Measurements from ENCODE around the gene RGS6. TPM values are rescaled to one million over a fixed set of nuclear protein-coding genes. Genes with fewer than 3 reads are reported as not detected.

The RGS6 gene
- total and polyA plus RNA-seq, 2 of the 4 experiments (the other 2 are of a cell fraction): not detected

- H4K91ac ChIP-seq (ENCODE audit: insufficient read depth, low read depth, low read length): no peak overlapping the region
- no peak overlapping the region for H3K27ac ChIP-seq (ENCODE audit: insufficient read depth, low read length)
- H3K27me3 ChIP-seq (ENCODE audit: control insufficient read depth, insufficient read depth, low read length): peaks cover 6% of the 10 kb centered on the region
- no peak overlapping the region for H3K14ac ChIP-seq (replicated peaks; ENCODE audit: low read depth, low read length)
- intact Hi-C loops (cut with micrococcal nuclease): no loop called here
- POLR2A ChIA-PET (ENCODE audit: unreplicated experiment): no interaction called here
- no peaks in the 10 kb centered on the region for H3K4me1 ChIP-seq (ENCODE audit: control insufficient read depth, insufficient read depth, low read length)
- CTCF ChIA-PET: no interaction called here
- no peak overlapping the region for H2BK5ac ChIP-seq (ENCODE audit: low read depth, low read length, poor library complexity, severe bottlenecking)
- H2AFZ ChIP-seq (replicated peaks; ENCODE audit: low read length, poor library complexity): no peak overlapping the region
- no peak overlapping the region for H4K5ac ChIP-seq (ENCODE audit: low read depth, low read length)
- dilution Hi-C loops (cut with HindIII; ENCODE audit: low sequenced_read_pairs, unreplicated experiment): no loop called here
- H2BK15ac ChIP-seq (ENCODE audit: low read depth, low read length): no peak overlapping the region
- no peaks in the 10 kb centered on the region for H4K20me1 ChIP-seq (ENCODE audit: insufficient read depth, low read length)
- no peaks in the 10 kb centered on the region; the same call in 1 of the 2 replicates for H3K9me3 ChIP-seq (ENCODE audit: control insufficient read depth, insufficient read depth, low read length)
- no peaks in the 10 kb centered on the region for H3K36me3 ChIP-seq (ENCODE audit: control insufficient read depth, insufficient read depth, low read length)
- H4K8ac ChIP-seq (ENCODE audit: low read depth in 2 of 2, low read length in 2 of 2): no peak overlapping the region
- H2AK5ac ChIP-seq (ENCODE audit: low read depth, low read length): no peak overlapping the region
- no peak overlapping the region for H2BK20ac ChIP-seq (ENCODE audit: low read depth, low read length)
- H3K4me3 ChIP-seq (ENCODE audit: insufficient read depth, low read depth, low read length): no peak overlapping the region
- H2AK9ac ChIP-seq (replicated peaks; ENCODE audit: low read depth, low read length, poor library complexity): no peak overlapping the region
- no peaks in the 10 kb centered on the region for H3K79me1 ChIP-seq (ENCODE audit: low read depth in 1 of 2, low read length in 2 of 2)
- in situ Hi-C loops (cut with MboI; ENCODE audit: low sequenced_read_pairs): no loop called here
- no peak for TF ChIP-seq CTCF (conservative IDR thresholded peaks at IDR 0.05; ENCODE audit: low read depth, low read length)
- TF ChIP-seq MAZ (IDR thresholded peaks at IDR 0.05; ENCODE audit: borderline replicate concordance, low read depth, low read length): no peak
- TF ChIP-seq ELK1 (IDR thresholded peaks at IDR 0.05; ENCODE audit: borderline replicate concordance, low read depth, low read length): no peak
- TF ChIP-seq CHD1 (IDR thresholded peaks at IDR 0.05; ENCODE audit: low read depth, low read length): no peak
- no peak for TF ChIP-seq RCOR1 (IDR thresholded peaks at IDR 0.05; ENCODE audit: insufficient replicate concordance, low read length)
- no peak for TF ChIP-seq NFE2L2 (IDR thresholded peaks at IDR 0.05; ENCODE audit: low read depth, low read length)
- no peak for TF ChIP-seq SMC3 (IDR thresholded peaks at IDR 0.05; ENCODE audit: low read depth, low read length)
- TF ChIP-seq BHLHE40 (IDR thresholded peaks at IDR 0.05; ENCODE audit: low read depth, low read length): no peak
- no peak for TF ChIP-seq POLR2A (IDR thresholded peaks at IDR 0.05; ENCODE audit: low read depth, low read length)
- TF ChIP-seq MAFK (IDR thresholded peaks at IDR 0.05; ENCODE audit: low read depth, low read length): no peak
- no peak for TF ChIP-seq USF2 (IDR thresholded peaks at IDR 0.05; ENCODE audit: low read depth, low read length)
- TF ChIP-seq MXI1 (IDR thresholded peaks at IDR 0.05; ENCODE audit: borderline replicate concordance, low read depth, low read length): no peak
- no peak for TF ChIP-seq FOS (IDR thresholded peaks at IDR 0.05; ENCODE audit: low read depth, low read length)
- TF ChIP-seq RAD21 (IDR thresholded peaks at IDR 0.05; ENCODE audit: low read length): no peak
- TF ChIP-seq RFX5 (IDR thresholded peaks at IDR 0.05; ENCODE audit: low read depth, low read length): no peak
- no peak for TF ChIP-seq CEBPB (IDR thresholded peaks at IDR 0.05; ENCODE audit: low read depth, low read length)
- ATAC-seq (ENCODE audit: low read depth): no peak
- BruUV-seq (replicated peaks): no TSS peak
- H3K4me2 ChIP-seq (ENCODE audit: low read depth, low read length): no peak overlapping the region
- DNase-seq: no peak
- H3K56ac ChIP-seq (ENCODE audit: extremely low read depth, insufficient read depth, low read length): no peak overlapping the region
- H2BK120ac ChIP-seq (ENCODE audit: low read depth, low read length): no peak overlapping the region
- H3K23ac ChIP-seq (ENCODE audit: low read depth, low read length): no peak overlapping the region
- H3K9me1 ChIP-seq (ENCODE audit: insufficient read depth, low read length): no peaks in the 10 kb centered on the region
- no CpG with 5 or more reads among the region's 2 CpGs for WGBS, 2 experiments (ENCODE audit: extremely low coverage in 2 of 2, insufficient read length in 1 of 2)
- no peak overlapping the region for H3K4ac ChIP-seq (ENCODE audit: low read depth, low read length)
- H3K18ac ChIP-seq (ENCODE audit: low read depth, low read length): no peak overlapping the region
- H3K9ac ChIP-seq (ENCODE audit: low read depth, low read length): no peak overlapping the region
These were observed 529.8 kb downstream of the RGS6 start for GRCh38 chr14:72462056-72462455.
